Stimulated activated CD4-positive, alpha-beta T cell treated with anti-CD3 and anti-CD28 coated beads, TNF-alpha, amount 100 ng/mL, for 48 hours (primary cell): ENCODE data around the gene MTA1.
A peak's percentile ranks its signal among the peaks of the same experiment; 100 is the strongest.

Source experiments
- DNase-seq, 3 donors: peaks; one replicate each; pipeline ENCODE4 v3.0.0-alpha.2; 2020; ENCODE audit warnings: low read depth in 3 of 3

MTA1 gene

DNA sequence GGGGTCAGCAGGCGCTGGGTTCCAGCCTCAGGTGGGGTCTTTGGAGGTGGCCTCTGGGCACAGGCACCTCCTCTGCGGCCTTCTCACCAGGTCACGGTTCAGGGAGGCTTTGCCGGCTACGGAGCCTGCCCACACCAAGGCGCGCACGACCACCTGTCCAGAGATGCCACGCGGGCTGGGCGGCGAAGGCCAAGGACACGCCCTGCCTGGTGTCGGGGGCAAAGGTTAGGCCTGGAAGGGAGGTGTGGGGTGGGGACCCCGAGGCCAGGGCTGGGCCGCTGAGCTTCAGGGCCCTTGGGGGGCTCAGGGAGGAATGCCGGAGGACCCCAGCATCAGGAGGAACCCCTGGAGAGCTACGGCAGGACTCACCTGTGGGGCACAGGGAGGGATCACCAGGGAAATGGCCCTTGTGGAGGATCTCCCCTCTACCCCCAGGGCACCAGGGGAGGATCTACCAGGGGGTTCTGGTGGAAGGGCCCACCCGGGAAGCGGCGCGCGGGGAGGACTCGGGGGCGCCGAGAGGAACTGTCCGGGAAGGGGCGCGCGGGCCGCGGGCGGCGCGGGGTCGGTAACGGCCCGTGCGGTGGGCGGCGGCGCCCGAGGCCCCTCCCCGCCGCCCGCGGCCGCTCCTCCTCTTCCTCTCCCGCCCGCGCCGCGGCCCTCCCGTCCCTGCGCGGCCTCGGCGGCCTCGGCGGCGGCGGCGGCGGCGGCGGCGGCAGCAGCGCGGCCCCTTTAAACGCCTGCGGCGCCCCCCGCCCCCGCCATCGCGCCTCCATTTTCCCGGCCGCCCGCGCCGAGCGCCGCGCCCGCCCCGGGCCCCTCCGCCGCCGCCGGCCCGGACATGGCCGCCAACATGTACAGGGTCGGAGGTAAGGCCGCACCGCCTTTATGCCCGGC is at the start of gene MTA1:
Gene MTA1 (plus strand): TSS at position 633 of the 897 bp plus-strand sequence. CDS start 209 bp downstream, at position 842.
- DNase-seq, result peak in 2 of 3 donors; percentile 22 to 44

- no peak for DNase-seq
These were observed 45.2 kb upstream of the MTA1 start for GRCh38 chr14:105374389-105374788.

DNA sequence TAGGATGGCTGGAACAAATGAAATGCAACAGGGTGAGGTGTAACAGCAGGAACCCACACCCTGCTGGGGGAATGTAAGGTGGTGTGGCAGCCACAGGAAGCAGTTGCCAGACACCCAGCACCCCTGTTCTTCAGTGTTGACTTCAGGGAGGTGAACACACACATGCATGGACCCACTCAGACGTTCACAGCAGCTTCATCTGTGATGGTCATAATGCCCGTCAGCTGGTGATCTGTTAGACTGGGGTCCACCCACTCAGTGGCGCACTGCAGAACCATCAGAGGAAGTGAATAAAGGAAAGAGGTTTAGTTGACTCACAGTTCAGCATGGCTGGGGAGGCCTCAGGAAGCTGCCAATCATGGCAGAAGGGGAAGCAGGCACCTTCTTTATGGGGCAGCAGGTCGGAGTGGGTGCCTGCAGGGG is 44.0 kb upstream of the MTA1 start:
- DNase-seq, result peak in 2 of 3 donors; percentile 29 to 58

- DNase-seq, result no peak
These were observed 42.8 kb upstream of the MTA1 start for GRCh38 chr14:105376521-105377440.

DNA sequence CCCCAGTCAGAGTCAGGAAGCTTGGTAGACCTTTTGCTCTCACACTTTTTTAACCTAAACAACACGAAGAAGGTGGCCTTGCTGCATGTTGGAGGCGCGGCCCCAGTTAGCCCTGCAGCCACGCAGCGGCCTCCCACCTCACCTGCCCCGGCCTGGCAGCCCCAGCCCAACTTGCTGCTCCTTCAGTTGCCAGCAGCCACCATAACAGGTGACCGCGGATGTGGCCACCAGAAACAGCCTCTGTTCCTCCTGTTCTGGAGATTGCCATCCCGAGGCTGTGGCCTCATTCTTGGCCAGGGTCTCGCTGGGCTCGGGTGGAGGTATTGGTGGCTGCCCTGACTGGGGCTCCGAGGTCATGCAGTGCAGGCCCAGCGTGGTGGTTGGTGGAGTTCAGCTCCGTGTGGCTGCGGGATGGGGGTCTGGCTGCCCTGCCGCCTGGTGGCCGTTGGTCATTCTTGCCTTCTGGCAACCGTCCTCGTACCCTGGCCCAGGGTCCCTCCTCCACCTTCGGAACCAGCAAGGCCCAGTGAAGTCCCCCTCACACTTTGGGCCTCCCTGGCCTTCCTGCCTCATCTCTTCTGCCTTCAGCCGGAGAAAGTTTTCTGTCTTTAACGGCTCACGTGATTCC is 42.0 kb upstream of the MTA1 start:
- no peak for DNase-seq

GRCh38 chr14:105378199-105378598 is 41.4 kb upstream of the MTA1 start:
- no peak for DNase-seq

- DNase-seq, result no peak
These were observed 40.5 kb upstream of the MTA1 start for GRCh38 chr14:105378873-105379685.

DNA sequence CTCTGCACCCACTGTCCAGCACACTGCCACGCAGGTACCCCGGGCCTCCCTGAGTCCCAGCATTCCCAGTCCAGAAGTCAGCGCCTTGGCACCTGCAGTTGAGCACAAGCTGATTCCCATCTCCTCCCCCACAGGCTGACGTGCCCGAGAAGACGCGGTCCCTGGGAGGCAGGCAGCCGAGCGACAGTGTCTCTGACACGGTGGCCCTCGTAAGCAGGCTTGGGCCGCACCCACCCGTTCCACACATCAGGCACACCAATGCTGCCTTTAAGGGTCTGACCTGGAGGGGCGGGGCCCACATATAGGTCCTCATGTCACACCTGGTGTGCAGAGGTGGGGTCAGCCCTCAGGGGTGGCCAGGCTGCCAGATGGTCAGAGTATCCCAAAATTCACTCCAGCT is 39.7 kb upstream of the MTA1 start:
- DNase-seq, result no peak

GRCh38 chr14:105380756-105381155 is 38.9 kb upstream of the MTA1 start:
- DNase-seq, result no peak

- no peak for DNase-seq
These were observed 37.9 kb upstream of the MTA1 start for GRCh38 chr14:105381446-105382342.

GRCh38 chr14:105382343-105383082 is 37.1 kb upstream of the MTA1 start:
- DNase-seq, result no peak

DNA sequence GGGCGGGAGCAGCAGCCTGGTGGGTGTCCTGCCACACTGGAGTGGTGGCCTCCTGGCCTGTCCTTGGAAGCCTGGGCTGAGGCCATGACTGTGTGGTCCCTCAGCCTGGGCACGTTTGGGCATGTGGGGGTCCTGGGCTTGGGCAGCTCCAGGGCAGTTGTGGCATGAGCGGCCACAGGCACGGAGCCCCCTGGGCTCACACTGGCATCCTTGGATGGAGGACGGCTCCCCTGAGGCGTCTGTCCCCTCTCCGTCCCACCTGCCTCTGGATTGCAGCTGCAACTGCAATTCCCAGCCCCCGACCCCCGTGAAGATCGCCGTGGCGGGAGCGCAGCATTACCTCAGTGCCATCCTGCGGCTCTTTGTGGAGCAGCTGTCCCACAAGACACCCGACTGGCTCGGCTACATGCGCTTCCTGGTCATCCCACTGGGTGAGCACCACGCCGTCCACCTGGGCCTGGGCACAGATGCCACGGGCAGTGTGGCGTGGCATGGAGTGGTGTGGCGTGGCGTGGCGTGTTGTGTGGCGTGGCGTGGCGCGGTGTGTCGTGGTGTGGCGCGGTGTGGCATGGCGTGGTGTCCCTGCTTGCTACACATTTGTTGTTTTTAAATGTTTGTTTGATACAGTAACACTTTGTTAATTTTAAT is 36.4 kb upstream of the MTA1 start:
- DNase-seq, result no peak

- DNase-seq, result no peak
These were observed 35.5 kb upstream of the MTA1 start for GRCh38 chr14:105384041-105384557.

GRCh38 chr14:105384605-105385321 is 34.9 kb upstream of the MTA1 start:
- no peak for DNase-seq

DNA sequence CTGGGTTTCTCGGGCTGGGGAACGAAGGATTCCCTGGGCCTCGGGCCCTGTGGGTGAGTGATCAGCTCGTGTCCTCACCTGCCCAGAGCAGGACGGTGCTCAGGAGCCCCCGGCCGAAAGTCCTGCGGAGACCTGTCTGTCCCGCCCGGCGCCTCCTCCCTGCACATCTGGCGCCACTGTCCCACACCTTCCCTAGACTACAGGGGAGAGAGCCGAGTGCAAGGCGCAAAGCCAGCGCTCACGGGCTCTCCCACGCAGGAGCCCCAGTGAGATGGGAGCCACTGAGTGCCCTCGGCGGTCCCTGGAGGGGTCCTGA is 34.3 kb upstream of the MTA1 start:
- no peak for DNase-seq

DNA sequence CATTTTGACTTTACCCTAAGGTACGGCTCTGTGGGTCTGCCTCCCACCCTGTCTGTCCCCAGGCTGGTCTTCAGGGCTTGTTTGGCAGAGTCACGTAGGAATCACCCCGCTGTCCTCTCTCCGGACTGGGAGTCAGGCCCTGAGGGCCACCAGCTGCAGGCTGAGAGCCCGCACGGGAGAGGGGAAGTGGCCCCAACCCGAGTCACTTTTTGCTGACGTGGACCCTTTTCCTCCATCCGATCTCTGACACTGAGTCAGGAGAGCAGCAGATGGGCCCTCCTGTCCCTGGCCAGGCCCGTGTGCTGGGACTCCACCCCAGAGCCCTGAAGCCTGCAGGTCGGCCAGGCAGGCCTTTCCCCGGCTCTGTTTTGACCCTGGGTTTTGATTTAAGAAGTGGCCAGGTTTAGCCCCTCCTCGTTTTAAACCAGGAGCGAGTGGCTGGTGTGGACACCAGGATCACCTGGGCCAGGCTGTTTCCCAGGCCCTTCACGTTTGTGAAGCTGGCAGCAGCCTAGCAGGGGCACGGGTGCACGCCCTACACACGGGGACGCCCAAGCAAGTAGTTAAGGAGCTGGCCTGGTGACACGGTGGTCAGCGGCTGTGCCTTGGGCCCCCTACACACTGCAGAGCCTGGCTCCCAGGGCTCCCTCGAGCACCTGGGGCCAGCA is 33.8 kb upstream of the MTA1 start:
- no peak for DNase-seq
